Neural cell (in vitro differentiated cells): ENCODE data around the gene ZBTB9. TPM values are rescaled to one million over a fixed set of nuclear protein-coding genes. Genes with fewer than 3 reads are reported as not detected.

Experiments
- H2AFZ ChIP-seq: fragments of 200-600, 300-800 bp; sonication (generic), shearing (Covaris generic); 2 replicates; pipeline ENCODE4 v1.6.0; 2014; ENCODE audit warnings: low read depth, mild to moderate bottlenecking, antibody characterized with exemption, low read length, moderate library complexity
- H3F3A ChIP-seq: fragments of 200-600 bp; shearing (Covaris generic); 2 replicates; pipeline ENCODE4 v1.6.1; 2016; ENCODE audit warnings: mild to moderate bottlenecking, moderate library complexity, mixed read lengths, antibody characterized with exemption, low read length; ENCODE audit not compliant: insufficient read depth, poor library complexity, severe bottlenecking
- H3K27ac ChIP-seq: fragments of 200-600, 300-800 bp; sonication (generic), shearing (Covaris generic); 2 replicates; pipeline ENCODE4 v1.5.1; 2014; ENCODE audit warnings: mild to moderate bottlenecking, low read length, moderate library complexity
- H3K27me3 ChIP-seq: fragments of 300-800, 200-600 bp; sonication (generic), shearing (Covaris generic); 2 replicates; pipeline ENCODE4 v1.6.0; 2014; ENCODE audit warnings: mild to moderate bottlenecking, low read depth, low read length, moderate library complexity; ENCODE audit not compliant: insufficient read depth
- H3K36me3 ChIP-seq: fragments of 300-800, 200-600 bp; sonication (generic), shearing (Covaris generic); 2 replicates; pipeline ENCODE4 v1.5.1; 2014; ENCODE audit warnings: mild to moderate bottlenecking, antibody characterized with exemption, low read length, moderate library complexity; ENCODE audit not compliant: insufficient read depth
- H3K4me2 ChIP-seq: fragments of 300-800, 200-600 bp; sonication (generic), shearing (Covaris generic); 2 replicates; pipeline ENCODE4 v1.6.0; 2014; ENCODE audit warnings: mild to moderate bottlenecking, low read length
- H3K4me3 ChIP-seq: fragments of 300-800, 200-600 bp; sonication (generic), shearing (Covaris generic); 2 replicates; pipeline ENCODE4 v1.5.1; 2014; ENCODE audit warnings: mild to moderate bottlenecking, low read length, moderate library complexity
- H3K79me2 ChIP-seq: fragments of 200-600 bp; shearing (Covaris generic); replicated peaks from 2 replicates; pipeline ENCODE4 v1.6.0; 2014; ENCODE audit warnings: mild to moderate bottlenecking, low read length, moderate library complexity; ENCODE audit not compliant: insufficient read depth
- H3K9ac ChIP-seq: fragments of 300-800, 200-600 bp; sonication (generic), shearing (Covaris generic); 2 replicates; pipeline ENCODE4 v1.6.1; 2016; ENCODE audit warnings: mild to moderate bottlenecking, low read length, mixed read lengths
- H3K9me2 ChIP-seq: fragments of 200-600 bp; shearing (Covaris generic); 2 replicates; pipeline ENCODE4 v1.6.1; 2016; ENCODE audit warnings: mild to moderate bottlenecking, low read length, mixed read lengths; ENCODE audit not compliant: insufficient read depth
- H3K9me3 ChIP-seq: fragments of 200-600, 300-800 bp; sonication (generic), shearing (Covaris generic); 2 replicates; pipeline ENCODE4 v1.6.1; 2016; ENCODE audit warnings: mild to moderate bottlenecking, mixed run types, low read length, moderate library complexity, mixed read lengths
- H4K20me1 ChIP-seq: fragments of 200-600 bp; shearing (Covaris generic); 2 replicates; pipeline ENCODE4 v1.6.1; 2016; ENCODE audit warnings: mild to moderate bottlenecking, mixed run types; ENCODE audit not compliant: insufficient read depth
- CTCF ChIP-seq: fragments of 450-650 bp; IDR thresholded peaks from 2 replicates; pipeline ENCODE4 v1.5.1; 2014; ENCODE audit warnings: antibody characterized with exemption, mild to moderate bottlenecking, moderate library complexity; ENCODE audit not compliant: poor library complexity, severe bottlenecking
- EP300 ChIP-seq: fragments of 450-650 bp; conservative IDR thresholded peaks from 2 replicates; pipeline ENCODE4 v1.6.1; 2014; ENCODE audit warnings: antibody characterized with exemption, mild to moderate bottlenecking, moderate library complexity; ENCODE audit not compliant: poor library complexity, severe bottlenecking
- EZH2 ChIP-seq: fragments of 200-600, 300-800 bp; shearing (Covaris generic), sonication (generic); IDR thresholded peaks from 2 replicates; pipeline ENCODE4 v1.6.1; 2014; ENCODE audit warnings: antibody characterized with exemption, low read length, borderline replicate concordance, mild to moderate bottlenecking; ENCODE audit not compliant: insufficient read depth, poor library complexity, severe bottlenecking
- MXI1 ChIP-seq: fragments of 450-650 bp; conservative IDR thresholded peaks from 2 replicates; pipeline ENCODE4 v1.6.1; 2014; ENCODE audit warnings: antibody characterized with exemption, mild to moderate bottlenecking; ENCODE audit not compliant: poor library complexity, severe bottlenecking
- POLR2AphosphoS5 ChIP-seq: IDR thresholded peaks from 2 replicates; pipeline ENCODE4 v1.6.1; 2012
- RAD21 ChIP-seq: fragments of 450-650 bp; conservative IDR thresholded peaks from 2 replicates; pipeline ENCODE4 v1.6.1; 2014; ENCODE audit warnings: antibody characterized with exemption, mild to moderate bottlenecking, moderate library complexity
- REST ChIP-seq: IDR thresholded peaks from 2 replicates; pipeline ENCODE4 v1.6.1; 2012; ENCODE audit warnings: borderline replicate concordance
- SMC3 ChIP-seq: fragments of 450-650 bp; conservative IDR thresholded peaks from 2 replicates; pipeline ENCODE4 v1.6.1; 2014; ENCODE audit warnings: antibody characterized with exemption, mild to moderate bottlenecking, moderate library complexity; ENCODE audit not compliant: poor library complexity
- TAF1 ChIP-seq: IDR thresholded peaks from 2 replicates; pipeline ENCODE4 v1.6.1; 2012; ENCODE audit warnings: low read depth
- polyA minus RNA-seq: library from RNA; depleted of rRNA, polyadenylated mRNA; stranded (reverse); fragments of >200 nt; gene quantifications from 2 replicates; pipeline ENCODE4 v1.2.3, GENCODE V29; 2014
- polyA plus RNA-seq: library from polyadenylated mRNA; depleted of rRNA; stranded (reverse); fragments of >200 nt; gene quantifications from 2 replicates; pipeline ENCODE4 v1.2.3, GENCODE V29; 2014

ZBTB9 gene
- polyA plus RNA-seq: 6.8 and 7.7 TPM in 2 replicates
- 15.2 and 18.3 TPM in 2 replicates for polyA minus RNA-seq

- no peaks in the 10 kb centered on the region for H3K9me3 ChIP-seq
- peak within 1 kb of the TSS; percentile 70 for H3K9ac ChIP-seq
- H3K79me2 ChIP-seq: peaks cover 20% of the 10 kb centered on the region
- H3F3A ChIP-seq: no peaks in the 10 kb centered on the region
- H3K4me2 ChIP-seq: peak within 1 kb of the TSS; percentile 92
- peak within 1 kb of the TSS; percentile 80 for H2AFZ ChIP-seq
- TF ChIP-seq EZH2 (no peak), POLR2AphosphoS5 (peak; percentile 95), MXI1 (peak; percentile 94), RAD21 (peak; percentile 61), REST (no peak), CTCF (peak; percentile 26), SMC3 (peak; percentile 57), EP300 (peak; percentile 34), TAF1 (peak; percentile 43)
- H3K27ac ChIP-seq: peak within 1 kb of the TSS; percentile 54
- H3K36me3 ChIP-seq: no peaks in the 10 kb centered on the region
- no peaks in the 10 kb centered on the region for H3K27me3 ChIP-seq
- H3K4me3 ChIP-seq: peak within 1 kb of the TSS; percentile 85
- no peaks in the 10 kb centered on the region for H3K9me2 ChIP-seq
- H4K20me1 ChIP-seq: no peaks in the 10 kb centered on the region
Measured at GRCh38 chr6:33454009-33454946, at the start of gene ZBTB9. Gene ZBTB9 (plus strand): TSS chr6:33454576. CDS start chr6:33455101, 525 bp downstream.

GRCh38 chr6:33404884-33405283 lies 49.5 kb upstream of the ZBTB9 start:
- no peaks in the 10 kb centered on the region for H3K79me2 ChIP-seq
- H3K9me2 ChIP-seq: no peaks in the 10 kb centered on the region
- H3K9ac ChIP-seq: no peak overlapping the region
- no peak overlapping the region for H3K4me3 ChIP-seq
- H3K9me3 ChIP-seq: no peaks in the 10 kb centered on the region
- H4K20me1 ChIP-seq: no peaks in the 10 kb centered on the region
- no peak overlapping the region for H2AFZ ChIP-seq
- no peak overlapping the region for H3K4me2 ChIP-seq
- H3K27ac ChIP-seq: no peak overlapping the region
- H3K27me3 ChIP-seq: no peaks in the 10 kb centered on the region
- TF ChIP-seq CTCF: no peak
- TF ChIP-seq EZH2: no peak
- TF ChIP-seq EP300: no peak
- TF ChIP-seq POLR2AphosphoS5: no peak
- no peak for TF ChIP-seq RAD21
- TF ChIP-seq MXI1: no peak
- no peak for TF ChIP-seq TAF1
- no peak for TF ChIP-seq SMC3
- TF ChIP-seq REST: no peak
- no peaks in the 10 kb centered on the region for H3K36me3 ChIP-seq
- H3F3A ChIP-seq: no peaks in the 10 kb centered on the region
